ENCODE measurements around the gene MNX1. TPM values are rescaled to one million over a fixed set of nuclear protein-coding genes. Genes with fewer than 3 reads are reported as not detected.

MNX1 gene
- total RNA-seq (2021) (0.13 TPM in 1 of 2 replicates, not detected in the other), Bru-seq, nascent RNA (percentile 9 among the genes with signal in this experiment), BruChase-seq, experiment 1, labeled RNA remaining after a 2-hour chase (percentile 9 among the genes with signal in this experiment), BruChase-seq, experiment 2, labeled RNA remaining after a 6-hour chase (percentile 19 among the genes with signal in this experiment)
- long read RNA-seq, result 0 reads

GRCh38 chr7:157010588-157011332 lies at the start of gene MNX1:
Gene MNX1, minus strand, starts transcription at chr7:157010663. Its CDS starts 313 bp downstream, at chr7:157010350.
- Histone ChIP-seq H3K27me3 (replicated peaks; ENCODE audit: insufficient read depth, low read depth, low read length, poor library complexity) (peaks cover 97% of the 10 kb centered on the region), H3K4me1 (ENCODE audit: insufficient read depth, low read length, poor library complexity, severe bottlenecking) (peaks cover 7% of the 10 kb centered on the region), H3K27ac (ENCODE audit: low read depth, low read length, poor library complexity, severe bottlenecking) (no peak within 1 kb of the TSS), H3K36me3 (ENCODE audit: insufficient read depth, low read length, poor library complexity, severe bottlenecking) (no peaks in the 10 kb centered on the region), H3K9me3 (ENCODE audit: low read depth, low read length, poor library complexity, severe bottlenecking) (no peaks in the 10 kb centered on the region), H3K4me3 (ENCODE audit: low read depth, low read length, poor library complexity, severe bottlenecking) (peak within 1 kb of the TSS; percentile 51)
- ChIA-PET POLR2A (ENCODE audit: low non-redundant PET) (no interaction called here), CTCF (no interaction called here)
- no TSS peak for BruUV-seq (replicated peaks)
- TF ChIP-seq EZH2 (IDR thresholded peaks at IDR 0.05; ENCODE audit: borderline replicate concordance, low read depth, low read length, poor library complexity, severe bottlenecking) (no peak), CTCF (conservative IDR thresholded peaks at IDR 0.05; ENCODE audit: low read depth, low read length) (no peak)
- peak; percentile 72 for DNase-seq (ENCODE audit: low spot score)
- intact Hi-C loops (cut with micrococcal nuclease; ENCODE audit: unreplicated experiment), result no loop called here

GRCh38 chr7:157059534-157059933 lies 49.1 kb upstream of the MNX1 start:
- ChIA-PET POLR2A (ENCODE audit: low non-redundant PET) (no interaction called here), CTCF (no interaction called here)
- no peak for TF ChIP-seq CTCF (conservative IDR thresholded peaks at IDR 0.05; ENCODE audit: low read depth, low read length)
- no peak for TF ChIP-seq EZH2 (IDR thresholded peaks at IDR 0.05; ENCODE audit: borderline replicate concordance, low read depth, low read length, poor library complexity, severe bottlenecking)
- peaks cover 52% of the 10 kb centered on the region for H3K27me3 ChIP-seq (replicated peaks; ENCODE audit: insufficient read depth, low read depth, low read length, poor library complexity)
- no peak overlapping the region for H3K4me3 ChIP-seq (ENCODE audit: low read depth, low read length, poor library complexity, severe bottlenecking)
- no peaks in the 10 kb centered on the region for H3K4me1 ChIP-seq (ENCODE audit: insufficient read depth, low read length, poor library complexity, severe bottlenecking)
- no peak for DNase-seq (ENCODE audit: low spot score)
- intact Hi-C loops (cut with micrococcal nuclease; ENCODE audit: unreplicated experiment), result no loop called here
- H3K9me3 ChIP-seq (ENCODE audit: low read depth, low read length, poor library complexity, severe bottlenecking), result peaks cover 5% of the 10 kb centered on the region
- H3K36me3 ChIP-seq (ENCODE audit: insufficient read depth, low read length, poor library complexity, severe bottlenecking), result no peaks in the 10 kb centered on the region
- BruUV-seq (replicated peaks), result no TSS peak
- no peak overlapping the region for H3K27ac ChIP-seq (ENCODE audit: low read depth, low read length, poor library complexity, severe bottlenecking)

- CTCF ChIA-PET, result no interaction called here
- Histone ChIP-seq H3K9me3 (ENCODE audit: low read depth, low read length, poor library complexity, severe bottlenecking) (peaks cover 5% of the 10 kb centered on the region), H3K27me3 (replicated peaks; ENCODE audit: insufficient read depth, low read depth, low read length, poor library complexity) (peaks cover 61% of the 10 kb centered on the region), H3K4me1 (ENCODE audit: insufficient read depth, low read length, poor library complexity, severe bottlenecking) (no peaks in the 10 kb centered on the region), H3K27ac (ENCODE audit: low read depth, low read length, poor library complexity, severe bottlenecking) (no peak overlapping the region), H3K36me3 (ENCODE audit: insufficient read depth, low read length, poor library complexity, severe bottlenecking) (no peaks in the 10 kb centered on the region), H3K4me3 (ENCODE audit: low read depth, low read length, poor library complexity, severe bottlenecking) (no peak overlapping the region)
- no TSS peak for BruUV-seq (replicated peaks)
- POLR2A ChIA-PET (ENCODE audit: low non-redundant PET), result no interaction called here
- intact Hi-C loops (cut with micrococcal nuclease; ENCODE audit: unreplicated experiment), result no loop called here
- no peak for DNase-seq (ENCODE audit: low spot score)
- TF ChIP-seq EZH2 (IDR thresholded peaks at IDR 0.05; ENCODE audit: borderline replicate concordance, low read depth, low read length, poor library complexity, severe bottlenecking) (no peak), CTCF (conservative IDR thresholded peaks at IDR 0.05; ENCODE audit: low read depth, low read length) (no peak)
These were observed 48.2 kb upstream of the MNX1 start for GRCh38 chr7:157058701-157059100.

Measured in A673 (cell line).